GM19035 (cell line): ENCODE measurements around the gene MS4A15.

Experiments used
- ATAC-seq: cut with Tn5 transposase; IDR thresholded peaks from one replicate; pipeline ENCODE4 v1.9.1; 2021; ENCODE audit not compliant: unreplicated experiment

The MS4A15 gene

GRCh38 chr11:60776167-60776566, 19.5 kb downstream of the MS4A15 start:
- no peak for ATAC-seq

GRCh38 chr11:60777106-60777505, 20.4 kb downstream of the MS4A15 start:
- ATAC-seq, result no peak

GRCh38 chr11:60777572-60777971, 20.9 kb downstream of the MS4A15 start:
- no peak for ATAC-seq

- ATAC-seq, result no peak
Observed at GRCh38 chr11:60780065-60780464, 23.4 kb downstream of the MS4A15 start.

- ATAC-seq, result no peak
Observed at GRCh38 chr11:60780774-60781173, 24.1 kb downstream of the MS4A15 start.

GRCh38 chr11:60781286-60781980, 24.8 kb downstream of the MS4A15 start:
- no peak for ATAC-seq

- no peak for ATAC-seq
Observed at GRCh38 chr11:60781981-60782316, 25.3 kb downstream of the MS4A15 start.

GRCh38 chr11:60782393-60783140, 25.9 kb downstream of the MS4A15 start:
- no peak for ATAC-seq

GRCh38 chr11:60783141-60783484, 26.4 kb downstream of the MS4A15 start:
- ATAC-seq, result no peak

- ATAC-seq, result no peak
Observed at GRCh38 chr11:60783911-60784310, 27.2 kb downstream of the MS4A15 start.

- ATAC-seq, result no peak
Observed at GRCh38 chr11:60785136-60785535, 28.5 kb downstream of the MS4A15 start, which contains the start of gene MS4A10. MS4A10 (plus strand) TSS chr11:60785333; CDS start chr11:60790336, 5,003 bp downstream.

- no peak for ATAC-seq
Observed at GRCh38 chr11:60785806-60786361, 29.2 kb downstream of the MS4A15 start.

- ATAC-seq, result no peak
Observed at GRCh38 chr11:60786811-60787567, 30.3 kb downstream of the MS4A15 start.

GRCh38 chr11:60788401-60789125, 31.9 kb downstream of the MS4A15 start:
- ATAC-seq, result no peak

GRCh38 chr11:60790726-60791125, 34.1 kb downstream of the MS4A15 start:
- no peak for ATAC-seq

GRCh38 chr11:60791153-60791933, 34.7 kb downstream of the MS4A15 start:
- no peak for ATAC-seq

GRCh38 chr11:60792521-60792920, 35.9 kb downstream of the MS4A15 start:
- no peak for ATAC-seq

- ATAC-seq, result no peak
Observed at GRCh38 chr11:60795291-60795690, 38.6 kb downstream of the MS4A15 start.

- ATAC-seq, result no peak
Observed at GRCh38 chr11:60797846-60798630, 41.4 kb downstream of the MS4A15 start.
